Measurements from ENCODE around the gene DBN1. TPM values are rescaled to one million over a fixed set of nuclear protein-coding genes. Genes with fewer than 3 reads are reported as not detected.

Gene DBN1
- total and polyA plus RNA-seq, 9 of the 15 experiments (the other 6 are each of a cell fraction or from before 2014, with no cell fraction given), result 0.25 to 87.2 (median 27.9) TPM

- TF ChIP-seq, protein P1, sequence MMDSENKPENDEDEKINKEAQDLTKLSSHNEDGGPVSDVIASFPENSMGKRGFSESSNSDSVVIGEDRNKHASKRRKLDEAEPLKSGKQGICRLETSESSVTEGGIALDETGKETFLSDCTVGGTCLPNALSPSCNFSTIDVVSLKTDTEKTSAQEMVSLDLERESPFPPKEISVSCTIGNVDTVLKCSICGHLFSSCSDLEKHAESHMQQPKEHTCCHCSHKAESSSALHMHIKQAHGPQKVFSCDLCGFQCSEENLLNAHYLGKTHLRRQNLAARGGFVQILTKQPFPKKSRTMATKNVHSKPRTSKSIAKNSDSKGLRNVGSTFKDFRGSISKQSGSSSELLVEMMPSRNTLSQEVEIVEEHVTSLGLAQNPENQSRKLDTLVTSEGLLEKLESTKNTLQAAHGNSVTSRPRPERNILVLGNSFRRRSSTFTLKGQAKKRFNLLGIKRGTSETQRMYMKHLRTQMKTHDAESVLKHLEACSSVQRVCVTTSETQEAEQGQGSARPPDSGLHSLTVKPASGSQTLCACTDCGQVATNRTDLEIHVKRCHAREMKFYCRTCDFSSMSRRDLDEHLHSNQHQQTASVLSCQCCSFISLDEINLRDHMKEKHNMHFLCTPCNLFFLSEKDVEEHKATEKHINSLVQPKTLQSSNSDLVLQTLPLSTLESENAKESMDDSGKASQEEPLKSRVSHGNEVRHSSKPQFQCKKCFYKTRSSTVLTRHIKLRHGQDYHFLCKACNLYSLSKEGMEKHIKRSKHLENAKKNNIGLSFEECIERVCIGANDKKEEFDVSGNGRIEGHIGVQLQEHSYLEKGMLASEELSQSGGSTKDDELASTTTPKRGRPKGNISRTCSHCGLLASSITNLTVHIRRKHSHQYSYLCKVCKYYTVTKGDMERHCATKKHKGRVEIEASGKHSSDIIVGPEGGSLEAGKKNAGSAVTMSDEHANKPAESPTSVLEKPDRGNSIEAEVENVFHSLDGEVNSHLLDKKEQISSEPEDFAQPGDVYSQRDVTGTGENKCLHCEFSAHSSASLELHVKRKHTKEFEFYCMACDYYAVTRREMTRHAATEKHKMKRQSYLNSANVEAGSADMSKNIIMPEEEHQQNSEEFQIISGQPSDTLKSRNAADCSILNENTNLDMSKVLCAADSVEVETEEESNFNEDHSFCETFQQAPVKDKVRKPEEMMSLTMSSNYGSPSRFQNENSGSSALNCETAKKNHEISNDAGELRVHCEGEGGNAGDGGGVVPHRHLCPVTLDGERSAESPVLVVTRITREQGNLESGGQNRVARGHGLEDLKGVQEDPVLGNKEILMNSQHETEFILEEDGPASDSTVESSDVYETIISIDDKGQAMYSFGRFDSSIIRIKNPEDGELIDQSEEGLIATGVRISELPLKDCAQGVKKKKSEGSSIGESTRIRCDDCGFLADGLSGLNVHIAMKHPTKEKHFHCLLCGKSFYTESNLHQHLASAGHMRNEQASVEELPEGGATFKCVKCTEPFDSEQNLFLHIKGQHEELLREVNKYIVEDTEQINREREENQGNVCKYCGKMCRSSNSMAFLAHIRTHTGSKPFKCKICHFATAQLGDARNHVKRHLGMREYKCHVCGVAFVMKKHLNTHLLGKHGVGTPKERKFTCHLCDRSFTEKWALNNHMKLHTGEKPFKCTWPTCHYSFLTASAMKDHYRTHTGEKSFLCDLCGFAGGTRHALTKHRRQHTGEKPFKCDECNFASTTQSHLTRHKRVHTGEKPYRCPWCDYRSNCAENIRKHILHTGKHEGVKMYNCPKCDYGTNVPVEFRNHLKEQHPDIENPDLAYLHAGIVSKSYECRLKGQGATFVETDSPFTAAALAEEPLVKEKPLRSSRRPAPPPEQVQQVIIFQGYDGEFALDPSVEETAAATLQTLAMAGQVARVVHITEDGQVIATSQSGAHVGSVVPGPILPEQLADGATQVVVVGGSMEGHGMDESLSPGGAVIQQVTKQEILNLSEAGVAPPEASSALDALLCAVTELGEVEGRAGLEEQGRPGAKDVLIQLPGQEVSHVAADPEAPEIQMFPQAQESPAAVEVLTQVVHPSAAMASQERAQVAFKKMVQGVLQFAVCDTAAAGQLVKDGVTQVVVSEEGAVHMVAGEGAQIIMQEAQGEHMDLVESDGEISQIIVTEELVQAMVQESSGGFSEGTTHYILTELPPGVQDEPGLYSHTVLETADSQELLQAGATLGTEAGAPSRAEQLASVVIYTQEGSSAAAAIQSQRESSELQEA (IDR thresholded peaks at IDR 0.05; ENCODE audit: low read depth), result no peak
- TF ChIP-seq, protein P2, sequence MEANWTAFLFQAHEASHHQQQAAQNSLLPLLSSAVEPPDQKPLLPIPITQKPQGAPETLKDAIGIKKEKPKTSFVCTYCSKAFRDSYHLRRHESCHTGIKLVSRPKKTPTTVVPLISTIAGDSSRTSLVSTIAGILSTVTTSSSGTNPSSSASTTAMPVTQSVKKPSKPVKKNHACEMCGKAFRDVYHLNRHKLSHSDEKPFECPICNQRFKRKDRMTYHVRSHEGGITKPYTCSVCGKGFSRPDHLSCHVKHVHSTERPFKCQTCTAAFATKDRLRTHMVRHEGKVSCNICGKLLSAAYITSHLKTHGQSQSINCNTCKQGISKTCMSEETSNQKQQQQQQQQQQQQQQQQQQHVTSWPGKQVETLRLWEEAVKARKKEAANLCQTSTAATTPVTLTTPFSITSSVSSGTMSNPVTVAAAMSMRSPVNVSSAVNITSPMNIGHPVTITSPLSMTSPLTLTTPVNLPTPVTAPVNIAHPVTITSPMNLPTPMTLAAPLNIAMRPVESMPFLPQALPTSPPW (CRISPR knock-in tag; IDR thresholded peaks at IDR 0.05), result peak; percentile 75
- TF ChIP-seq DMBX1 (CRISPR knock-in tag; IDR thresholded peaks at IDR 0.05; ENCODE audit: borderline replicate concordance) (peak; percentile 64), U2AF1 (optimal IDR thresholded peaks at IDR 0.05; ENCODE audit: low read depth, low read length) (no peak), MAFF (IDR thresholded peaks at IDR 0.05; ENCODE audit: low read length) (no peak), POLR2H (tag; IDR thresholded peaks at IDR 0.05; ENCODE audit: low read depth) (peak; percentile 96), CTCFL (IDR thresholded peaks at IDR 0.05; ENCODE audit: borderline replicate concordance, insufficient read depth, low read depth, low read length, poor library complexity, severe bottlenecking) (peak; percentile 71), RBBP5 (IDR thresholded peaks at IDR 0.05; ENCODE audit: borderline replicate concordance, insufficient read depth, low read length, poor library complexity, severe bottlenecking) (peak; percentile 73), PKNOX1 (IDR thresholded peaks at IDR 0.05) (0 out of 2 replicates have a peak, but pooled peaks have one; percentile 16), IFI16 (CRISPR knock-in tag; IDR thresholded peaks at IDR 0.05) (no peak), TEAD2 (tag; IDR thresholded peaks at IDR 0.05) (no peak)
Observed at GRCh38 chr5:177497292-177498012, 24.0 kb upstream of the DBN1 start, which contains the start of gene PDLIM7 (continued).

Measured in K562 (cell line).